Stomach (tissue), 4 donors: Measurements from ENCODE around the gene SMIM3.
"Not testable (repeated sequence)": the region's sequence is repeated elsewhere in the genome, so short reads cannot be mapped to it uniquely, and the experiment has no call there.

ENCODE experiments used
- POLR2AphosphoS5 ChIP-seq, 3 donors: sonication (generic); formaldehyde crosslinking; IDR thresholded peaks; one replicate each; pipeline ENCODE4 v1.6.1; 2016; ENCODE audit warnings: antibody characterized with exemption in 3 of 3
- TF ChIP-seq, protein P1 (sequence below), 7 experiments: fragments of 450-650 bp in 4 of 7; fragments of 200-600 bp in 3 of 7; sonication (generic) in 3 of 7; IDR thresholded peaks; one replicate each; pipeline ENCODE4 v1.5.1; 2016 to 2019; ENCODE audit warnings: antibody characterized with exemption in 7 of 7, control low read depth in 2 of 7, mild to moderate bottlenecking in 1 of 7

DNA sequence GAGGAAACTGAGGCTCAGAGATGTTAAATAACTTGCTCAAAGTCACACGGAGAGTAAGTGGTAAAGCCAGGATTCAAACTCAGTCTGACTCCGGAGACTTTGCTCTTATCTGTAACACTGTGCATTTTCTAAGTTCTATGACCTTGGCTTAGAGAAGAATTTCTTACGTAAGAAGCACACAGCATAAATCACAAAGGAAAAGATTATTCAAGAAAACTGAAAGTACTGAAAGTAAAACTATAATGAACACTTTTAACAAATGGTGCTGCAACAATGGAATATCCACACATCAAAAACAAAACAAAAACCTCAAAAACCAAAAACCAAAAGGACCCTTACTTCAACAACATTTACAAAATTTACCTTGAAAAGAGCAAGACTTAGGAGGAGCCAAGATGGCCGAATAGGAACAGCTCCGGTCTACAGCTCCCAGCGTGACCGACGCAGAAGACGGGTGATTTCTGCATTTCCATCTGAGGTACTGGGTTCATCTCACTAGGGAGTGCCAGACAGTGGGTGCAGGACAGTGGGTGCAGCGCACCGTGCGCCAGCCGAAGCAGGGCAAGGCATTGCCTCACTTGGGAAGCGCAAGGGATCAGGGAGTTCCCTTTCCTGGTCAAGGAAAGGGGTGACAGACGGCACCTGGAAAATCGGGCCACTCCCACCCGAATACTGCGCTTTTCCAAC, 36.0 kb upstream of the SMIM3 start:
- TF ChIP-seq POLR2AphosphoS5 (IDR thresholded peaks at IDR 0.05): not testable (repeated sequence)
- TF ChIP-seq, protein P1, sequence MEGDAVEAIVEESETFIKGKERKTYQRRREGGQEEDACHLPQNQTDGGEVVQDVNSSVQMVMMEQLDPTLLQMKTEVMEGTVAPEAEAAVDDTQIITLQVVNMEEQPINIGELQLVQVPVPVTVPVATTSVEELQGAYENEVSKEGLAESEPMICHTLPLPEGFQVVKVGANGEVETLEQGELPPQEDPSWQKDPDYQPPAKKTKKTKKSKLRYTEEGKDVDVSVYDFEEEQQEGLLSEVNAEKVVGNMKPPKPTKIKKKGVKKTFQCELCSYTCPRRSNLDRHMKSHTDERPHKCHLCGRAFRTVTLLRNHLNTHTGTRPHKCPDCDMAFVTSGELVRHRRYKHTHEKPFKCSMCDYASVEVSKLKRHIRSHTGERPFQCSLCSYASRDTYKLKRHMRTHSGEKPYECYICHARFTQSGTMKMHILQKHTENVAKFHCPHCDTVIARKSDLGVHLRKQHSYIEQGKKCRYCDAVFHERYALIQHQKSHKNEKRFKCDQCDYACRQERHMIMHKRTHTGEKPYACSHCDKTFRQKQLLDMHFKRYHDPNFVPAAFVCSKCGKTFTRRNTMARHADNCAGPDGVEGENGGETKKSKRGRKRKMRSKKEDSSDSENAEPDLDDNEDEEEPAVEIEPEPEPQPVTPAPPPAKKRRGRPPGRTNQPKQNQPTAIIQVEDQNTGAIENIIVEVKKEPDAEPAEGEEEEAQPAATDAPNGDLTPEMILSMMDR (IDR thresholded peaks at IDR 0.05): not testable (repeated sequence)
